H1 (cell line): ENCODE measurements around the gene GTF2F2.

Experiments
- CBX8 ChIP-seq: fragments of 300-800, 300-1000 bp; sonication (generic); IDR thresholded peaks from 2 replicates; pipeline ENCODE4 v1.7.1; 2016; ENCODE audit warnings: low read depth, low read length, borderline replicate concordance
- CEBPB ChIP-seq: IDR thresholded peaks from 2 replicates; pipeline ENCODE4 v1.6.1; 2012; ENCODE audit warnings: low read depth, low read length
- CREB1 ChIP-seq: IDR thresholded peaks from 2 replicates; pipeline ENCODE4 v1.6.1; 2012; ENCODE audit warnings: inconsistent platforms
- CTCF ChIP-seq, 3 experiments: IDR thresholded peaks; 1 replicate in 2 of 3; 2 replicates in 1 of 3; pipeline versions ENCODE4 v1.5.1 to v1.6.1; 2011; ENCODE audit warnings: low read length in 3 of 3, mild to moderate bottlenecking in 3 of 3, inconsistent platforms in 2 of 3, low read depth in 1 of 3, moderate library complexity in 1 of 3; ENCODE audit not compliant: insufficient read depth in 1 of 3; ENCODE audit errors: control extremely low read depth in 1 of 3
- GABPA ChIP-seq: IDR thresholded peaks from 2 replicates; pipeline ENCODE4 v1.6.1; 2011; ENCODE audit warnings: mild to moderate bottlenecking, low read length, moderate library complexity, borderline replicate concordance; ENCODE audit not compliant: insufficient read depth
- KDM1A ChIP-seq: fragments of 200-600, 300-600 bp; sonication (generic); IDR thresholded peaks from 2 replicates; pipeline ENCODE4 v1.7.1; 2016; ENCODE audit warnings: mild to moderate bottlenecking, low read length, borderline replicate concordance
- MAX ChIP-seq: IDR thresholded peaks from 2 replicates; pipeline ENCODE4 v1.6.1; 2012; ENCODE audit warnings: inconsistent platforms
- RAD21 ChIP-seq, 2 experiments: IDR thresholded peaks in 1 of 2; conservative IDR thresholded peaks in 1 of 2; 2 replicates each; pipeline ENCODE4 v1.6.1; 2011; ENCODE audit warnings: low read depth in 2 of 2, low read length in 2 of 2, improper control_type of control experiment in 1 of 2, inconsistent platforms in 1 of 2, mild to moderate bottlenecking in 1 of 2, moderate library complexity in 1 of 2
- RFX5 ChIP-seq: IDR thresholded peaks from 2 replicates; pipeline ENCODE4 v1.6.1; 2011; ENCODE audit warnings: low read depth, low read length, improper control_type of control experiment, borderline replicate concordance
- RNF2 ChIP-seq: fragments of 200-900, 300-1000 bp; sonication (generic); IDR thresholded peaks from 2 replicates; pipeline ENCODE4 v1.7.1; 2016; ENCODE audit warnings: borderline replicate concordance, low read depth, mild to moderate bottlenecking, antibody characterized with exemption, low read length; ENCODE audit not compliant: poor library complexity, severe bottlenecking; ENCODE audit errors: missing control alignments
- SP4 ChIP-seq: IDR thresholded peaks from 2 replicates; pipeline ENCODE4 v1.6.1; 2012; ENCODE audit warnings: low read length, inconsistent platforms
- TAF1 ChIP-seq: IDR thresholded peaks from 2 replicates; pipeline ENCODE4 v1.6.1; 2011; ENCODE audit warnings: mild to moderate bottlenecking, low read depth, low read length
- ZNF274 ChIP-seq: IDR thresholded peaks from 2 replicates; pipeline ENCODE4 v1.7.0; 2012; ENCODE audit warnings: low read length, borderline replicate concordance; ENCODE audit errors: extremely low read depth

- no peak for TF ChIP-seq MAX
- no peak for TF ChIP-seq CTCF (IDR thresholded peaks at IDR 0.05; ENCODE audit: control extremely low read depth in 1 of 3, insufficient read depth in 1 of 3, low read depth in 1 of 3, low read length in 3 of 3)
- TF ChIP-seq ZNF274: no peak
- TF ChIP-seq GABPA: no peak
- TF ChIP-seq RAD21 (IDR thresholded peaks at IDR 0.05 in 1 of 2, conservative IDR thresholded peaks at IDR 0.05 in 1 of 2; ENCODE audit: low read depth in 2 of 2, low read length in 2 of 2): no peak
- TF ChIP-seq KDM1A: no peak
- no peak for TF ChIP-seq SP4
- TF ChIP-seq TAF1: no peak
- TF ChIP-seq CREB1: no peak
- TF ChIP-seq CBX8: no peak
- no peak for TF ChIP-seq RFX5
- no peak for TF ChIP-seq CEBPB
- no peak for TF ChIP-seq RNF2
These were observed 59.1 kb downstream of the GTF2F2 start for GRCh38 chr13:45179428-45179827.
